Astrocyte (in vitro differentiated cells and primary cell): ENCODE results near the gene OVOL1.

ENCODE experiments used
- EZH2 ChIP-seq: IDR thresholded peaks from 2 replicates; pipeline ENCODE4 v1.6.1; 2012; ENCODE audit warnings: mild to moderate bottlenecking, low read length, inconsistent platforms; ENCODE audit not compliant: insufficient read depth
- TF ChIP-seq, protein P1 (sequence below): IDR thresholded peaks from 2 replicates; pipeline ENCODE4 v1.5.1; 2011; ENCODE audit warnings: low read depth, mild to moderate bottlenecking, inconsistent platforms, low read length, moderate library complexity; ENCODE audit not compliant: insufficient read depth

DNA sequence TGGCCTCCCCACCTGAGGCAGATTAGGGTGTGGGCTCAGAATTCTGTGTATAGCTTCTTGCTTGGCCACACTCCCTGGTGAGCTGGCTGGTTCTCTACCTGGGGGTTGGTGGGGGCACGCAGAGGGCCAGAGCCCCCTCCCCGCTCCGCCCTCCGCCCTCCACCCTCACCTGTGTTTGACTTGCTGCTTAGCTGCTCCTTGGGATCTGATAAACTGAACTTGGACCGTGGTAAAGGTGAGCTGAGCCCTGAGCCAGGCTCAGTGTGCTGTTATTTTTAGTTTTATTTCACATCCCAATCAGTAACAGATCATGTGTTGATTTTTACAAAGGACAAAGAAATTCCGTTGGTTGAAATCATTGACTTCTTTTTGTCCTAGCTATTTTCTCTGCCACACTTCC is 2.0 kb downstream of the OVOL1 start:
- TF ChIP-seq, protein P1, sequence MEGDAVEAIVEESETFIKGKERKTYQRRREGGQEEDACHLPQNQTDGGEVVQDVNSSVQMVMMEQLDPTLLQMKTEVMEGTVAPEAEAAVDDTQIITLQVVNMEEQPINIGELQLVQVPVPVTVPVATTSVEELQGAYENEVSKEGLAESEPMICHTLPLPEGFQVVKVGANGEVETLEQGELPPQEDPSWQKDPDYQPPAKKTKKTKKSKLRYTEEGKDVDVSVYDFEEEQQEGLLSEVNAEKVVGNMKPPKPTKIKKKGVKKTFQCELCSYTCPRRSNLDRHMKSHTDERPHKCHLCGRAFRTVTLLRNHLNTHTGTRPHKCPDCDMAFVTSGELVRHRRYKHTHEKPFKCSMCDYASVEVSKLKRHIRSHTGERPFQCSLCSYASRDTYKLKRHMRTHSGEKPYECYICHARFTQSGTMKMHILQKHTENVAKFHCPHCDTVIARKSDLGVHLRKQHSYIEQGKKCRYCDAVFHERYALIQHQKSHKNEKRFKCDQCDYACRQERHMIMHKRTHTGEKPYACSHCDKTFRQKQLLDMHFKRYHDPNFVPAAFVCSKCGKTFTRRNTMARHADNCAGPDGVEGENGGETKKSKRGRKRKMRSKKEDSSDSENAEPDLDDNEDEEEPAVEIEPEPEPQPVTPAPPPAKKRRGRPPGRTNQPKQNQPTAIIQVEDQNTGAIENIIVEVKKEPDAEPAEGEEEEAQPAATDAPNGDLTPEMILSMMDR = no peak
- no peak for TF ChIP-seq EZH2
